HG03342 (cell line): ENCODE measurements around the gene DEPP1.
A peak's percentile ranks its signal among the peaks of the same experiment; 100 is the strongest.

Source experiments
- ATAC-seq: cut with Tn5 transposase; IDR thresholded peaks from one replicate; pipeline ENCODE4 v1.9.1; 2021; ENCODE audit warnings: mild to moderate bottlenecking, moderate library complexity; ENCODE audit not compliant: unreplicated experiment

DEPP1 gene

DNA sequence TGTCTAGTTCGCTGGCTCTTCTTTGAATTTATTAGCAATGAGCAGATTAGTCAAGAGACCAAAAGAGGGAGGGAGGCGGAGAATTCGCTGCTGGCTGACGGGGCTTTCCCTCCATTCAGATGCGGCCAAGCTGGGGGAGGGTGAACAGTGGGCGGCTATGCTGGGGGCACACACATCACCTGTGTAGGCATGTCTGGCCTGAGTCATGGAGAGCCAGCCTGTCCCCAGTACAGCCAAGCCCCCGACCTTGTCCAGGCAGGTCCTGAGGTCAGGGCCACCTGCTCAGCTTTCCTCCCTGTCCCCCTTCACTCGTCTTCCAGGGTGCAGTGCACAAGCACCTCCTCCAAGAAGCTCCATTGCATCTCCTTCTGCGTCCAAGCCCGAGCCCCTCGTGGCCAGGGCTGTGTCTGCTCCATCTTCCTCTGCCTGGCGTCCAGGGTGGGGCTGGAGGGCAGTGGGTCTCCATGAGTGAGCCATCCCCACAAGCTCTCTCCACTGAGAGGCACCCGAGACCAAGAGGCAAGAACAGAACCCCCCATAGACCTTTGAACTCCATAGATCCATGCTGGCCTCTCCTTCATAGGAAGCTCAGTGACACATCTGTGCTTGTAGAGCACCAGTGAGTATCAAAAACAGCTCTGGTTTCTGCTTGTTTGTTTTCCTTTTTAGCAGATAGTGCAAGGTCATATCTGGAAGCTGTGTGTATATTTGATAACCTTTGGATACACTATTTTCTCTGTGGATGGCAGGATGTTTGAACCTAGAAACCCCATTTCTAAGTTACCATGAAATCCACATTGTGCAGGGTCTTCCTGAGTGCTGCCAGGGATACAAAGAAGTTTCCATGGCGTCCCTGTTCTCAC, 1.9 kb upstream of the DEPP1 start:
- no peak for ATAC-seq

- no peak for ATAC-seq
Measured at GRCh38 chr10:44979281-44980191, 927 bp upstream of the DEPP1 start.

GRCh38 chr10:44978213-44978569, 418 bp downstream of the DEPP1 start:
- no peak for ATAC-seq

GRCh38 chr10:44977287-44978212, 1.1 kb downstream of the DEPP1 start:
- no peak for ATAC-seq

GRCh38 chr10:44976352-44977198, 2.0 kb downstream of the DEPP1 start:
- ATAC-seq: no peak

DNA sequence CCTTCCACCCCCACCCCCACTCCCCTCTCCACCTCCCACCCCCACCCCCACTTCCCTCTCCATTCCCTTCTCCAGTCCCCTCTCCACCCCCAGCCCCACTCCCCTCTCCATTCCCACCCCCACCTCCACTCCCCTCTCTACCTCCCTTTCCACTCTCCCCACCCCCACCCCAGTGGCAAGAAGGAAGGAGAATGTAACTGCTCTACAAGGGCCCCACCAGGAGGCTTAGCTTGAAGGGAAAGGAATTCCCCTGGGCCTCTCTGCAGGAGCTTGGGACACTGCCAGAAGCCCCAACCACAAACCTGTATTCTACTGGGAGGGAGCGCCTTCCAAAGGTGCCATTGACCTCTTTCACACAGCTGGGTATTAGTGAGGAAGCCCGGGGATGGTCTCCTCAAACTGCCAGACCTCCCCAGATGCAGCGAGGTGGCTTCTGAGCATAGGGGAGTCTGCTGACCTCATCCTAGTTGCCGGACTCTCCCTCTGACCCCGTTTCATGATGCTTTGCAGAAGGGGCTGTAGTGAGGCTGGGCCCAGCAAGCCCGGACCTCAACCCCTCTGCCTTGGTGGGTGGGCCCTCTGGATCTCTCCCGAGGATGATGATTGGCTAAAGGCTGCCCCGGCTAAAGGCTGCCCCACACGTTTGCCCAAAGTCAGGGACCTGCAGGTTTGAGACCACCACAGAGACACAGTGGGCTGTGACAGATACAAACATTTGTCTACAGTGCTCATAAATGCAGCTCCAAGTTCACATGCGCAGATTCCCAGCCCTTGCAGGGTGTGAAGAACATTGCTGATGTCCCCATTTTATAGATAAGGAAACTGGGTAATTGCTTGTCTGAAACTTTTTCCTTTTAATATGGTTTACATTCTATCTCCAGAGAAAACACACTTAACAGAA, 2.9 kb downstream of the DEPP1 start:
- no peak for ATAC-seq

- ATAC-seq: peak; percentile 75
Measured at GRCh38 chr10:44974628-44975430, 3.8 kb downstream of the DEPP1 start.

DNA sequence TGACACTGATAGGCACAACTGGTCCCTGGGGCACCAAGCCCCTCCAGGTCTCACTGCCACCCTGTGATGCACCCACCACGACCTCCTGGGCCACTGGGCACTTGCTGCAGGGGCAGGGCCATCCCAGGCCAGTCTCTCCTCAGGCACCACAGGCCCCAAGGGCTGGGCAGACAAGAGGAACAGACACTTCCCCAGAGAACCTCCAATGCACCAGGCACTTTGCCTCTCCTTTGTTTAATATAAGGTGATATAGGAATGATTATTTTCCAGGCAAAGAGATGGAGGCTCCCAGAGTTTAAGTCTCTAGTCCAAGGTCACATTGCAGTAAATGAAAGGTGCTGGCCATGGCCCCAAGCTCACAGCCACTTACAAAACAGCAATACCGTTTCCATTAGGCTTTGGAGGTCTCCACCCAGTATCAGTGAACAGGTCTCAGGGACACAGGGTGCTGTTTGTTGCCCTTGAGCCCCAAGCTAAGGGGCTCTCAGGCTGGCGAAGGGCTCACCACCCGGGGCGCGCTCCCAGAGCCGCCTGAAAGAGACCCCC, 4.5 kb downstream of the DEPP1 start:
- no peak for ATAC-seq

GRCh38 chr10:44973323-44974081, 5.1 kb downstream of the DEPP1 start:
- no peak for ATAC-seq

DNA sequence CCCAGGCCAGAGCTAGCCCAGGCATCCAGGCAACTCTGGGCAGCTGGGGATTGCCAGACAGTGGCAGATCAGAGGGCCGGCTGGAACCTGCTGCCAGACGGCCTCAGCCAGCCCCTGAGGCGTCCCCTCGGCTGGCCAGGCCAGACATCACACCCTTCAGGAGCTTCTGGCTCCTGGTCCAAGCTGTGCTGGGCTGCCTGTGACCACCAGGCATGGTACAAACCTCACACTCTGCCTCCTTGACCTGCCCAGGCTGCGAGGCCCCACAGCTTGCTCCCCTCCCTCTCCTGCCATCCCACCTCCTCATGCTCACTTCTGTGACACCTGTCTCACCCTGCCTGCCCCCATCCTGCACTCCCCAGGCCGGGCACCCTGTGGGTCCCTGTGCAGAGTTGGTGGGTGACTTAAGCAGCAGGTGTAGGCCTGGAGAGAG, 5.7 kb downstream of the DEPP1 start:
- ATAC-seq: no peak

GRCh38 chr10:44971935-44972757, 6.5 kb downstream of the DEPP1 start:
- ATAC-seq: no peak

- ATAC-seq: no peak
Measured at GRCh38 chr10:44971434-44971833, 7.2 kb downstream of the DEPP1 start.

DNA sequence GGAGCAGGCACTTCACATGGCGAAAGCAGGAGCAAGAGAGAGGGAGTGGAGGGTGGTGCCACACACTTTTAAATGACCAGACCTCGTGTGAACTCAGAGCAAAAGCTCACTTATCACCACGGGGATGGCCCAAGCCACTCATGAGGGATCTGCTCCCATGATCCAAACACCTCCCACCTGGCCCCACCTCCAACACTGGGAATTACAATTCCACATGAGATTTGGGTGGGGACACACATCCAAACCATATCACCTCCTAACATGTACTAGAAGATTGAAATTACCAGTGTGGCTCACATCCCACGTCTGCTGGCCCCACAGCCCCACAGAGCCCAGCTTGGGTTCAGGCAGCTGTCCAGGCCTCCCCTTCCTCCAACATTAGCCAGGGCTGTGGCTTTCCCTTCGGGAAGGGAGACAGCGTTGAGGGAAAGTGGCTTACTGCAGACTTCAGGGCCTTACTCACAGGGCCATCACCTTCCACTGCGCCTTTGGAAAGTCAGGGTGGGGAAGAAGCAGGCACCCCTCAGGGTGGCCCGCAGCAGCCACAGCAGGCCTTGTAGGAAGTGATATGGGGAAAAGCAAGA, 7.7 kb downstream of the DEPP1 start:
- no peak for ATAC-seq

DNA sequence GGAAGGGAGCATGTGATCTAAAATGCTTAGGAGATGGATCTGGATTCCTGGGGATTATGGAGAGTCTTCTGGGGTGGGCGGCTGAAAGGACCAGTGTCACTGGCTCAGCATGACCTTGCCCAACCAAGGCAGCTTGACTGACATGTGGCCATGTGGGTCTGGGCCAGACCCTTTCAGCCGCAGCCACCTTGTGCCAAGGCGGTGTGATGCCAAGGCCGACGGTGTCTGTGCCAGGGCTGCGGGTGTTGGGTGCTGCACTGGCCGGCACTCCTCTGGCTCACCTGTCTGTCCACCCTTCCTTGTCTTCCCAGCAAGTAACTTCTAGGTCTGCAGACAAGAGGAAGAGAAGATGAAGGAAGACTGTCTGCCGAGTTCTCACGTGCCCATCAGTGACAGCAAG, 8.8 kb downstream of the DEPP1 start:
- no peak for ATAC-seq

GRCh38 chr10:44968500-44969400, 9.9 kb downstream of the DEPP1 start:
- no peak for ATAC-seq
